Measurements from ENCODE around the gene ARHGAP10. TPM values are rescaled to one million over a fixed set of nuclear protein-coding genes. Genes with fewer than 3 reads are reported as not detected.

The ARHGAP10 gene
- total RNA-seq, 1 experiment from 2014 or later, result 6.1 TPM

GRCh38 chr4:147938496-147938895 is 206.6 kb downstream of the ARHGAP10 start:
- no peaks in the 10 kb centered on the region for H3K9me3 Mint-ChIP-seq (ENCODE audit: low read depth, unreplicated experiment)
- H3K36me3 Mint-ChIP-seq (ENCODE audit: insufficient read depth, unreplicated experiment), result no peaks in the 10 kb centered on the region
- intact Hi-C loops (cut with micrococcal nuclease; ENCODE audit: unreplicated experiment), result no loop called here
- H3K4me1 Mint-ChIP-seq (ENCODE audit: low read depth, unreplicated experiment), result no peaks in the 10 kb centered on the region
- CTCF ChIA-PET, result no interaction called here
- no peak overlapping the region for H3K27ac Mint-ChIP-seq (ENCODE audit: unreplicated experiment)
- no peaks in the 10 kb centered on the region for H3K27me3 Mint-ChIP-seq (ENCODE audit: unreplicated experiment)
- no peak overlapping the region for H3K4me3 Mint-ChIP-seq (ENCODE audit: low read depth, unreplicated experiment)
- DNase-seq, result no peak
- no TSS peak for BruUV-seq (replicated peaks)
- no peak for TF ChIP-seq CTCF (IDR thresholded peaks at IDR 0.05; ENCODE audit: unreplicated experiment)

- Mint-ChIP-seq H3K27ac (ENCODE audit: unreplicated experiment) (no peak overlapping the region), H3K4me1 (ENCODE audit: low read depth, unreplicated experiment) (no peaks in the 10 kb centered on the region), H3K36me3 (ENCODE audit: insufficient read depth, unreplicated experiment) (no peaks in the 10 kb centered on the region), H3K4me3 (ENCODE audit: low read depth, unreplicated experiment) (no peak overlapping the region), H3K27me3 (ENCODE audit: unreplicated experiment) (no peaks in the 10 kb centered on the region), H3K9me3 (ENCODE audit: low read depth, unreplicated experiment) (no peaks in the 10 kb centered on the region)
- CTCF ChIA-PET, result no interaction called here
- TF ChIP-seq CTCF (IDR thresholded peaks at IDR 0.05; ENCODE audit: unreplicated experiment), result no peak
- DNase-seq, result no peak
- intact Hi-C loops (cut with micrococcal nuclease; ENCODE audit: unreplicated experiment), result no loop called here
- no TSS peak for BruUV-seq (replicated peaks)
Observed at GRCh38 chr4:147940171-147940570, 208.3 kb downstream of the ARHGAP10 start.

GRCh38 chr4:147941373-147941772 is 209.5 kb downstream of the ARHGAP10 start:
- Mint-ChIP-seq H3K27me3 (ENCODE audit: unreplicated experiment) (no peaks in the 10 kb centered on the region), H3K4me3 (ENCODE audit: low read depth, unreplicated experiment) (no peak overlapping the region), H3K9me3 (ENCODE audit: low read depth, unreplicated experiment) (no peaks in the 10 kb centered on the region), H3K36me3 (ENCODE audit: insufficient read depth, unreplicated experiment) (no peaks in the 10 kb centered on the region), H3K4me1 (ENCODE audit: low read depth, unreplicated experiment) (no peaks in the 10 kb centered on the region), H3K27ac (ENCODE audit: unreplicated experiment) (no peak overlapping the region)
- BruUV-seq (replicated peaks), result no TSS peak
- no peak for TF ChIP-seq CTCF (IDR thresholded peaks at IDR 0.05; ENCODE audit: unreplicated experiment)
- CTCF ChIA-PET, result interaction anchor here (0.6 kb wide), 1 partner anchor 9 kb away, joined by 3 read pairs; no protein-coding TSS in a partner anchor
- intact Hi-C loops (cut with micrococcal nuclease; ENCODE audit: unreplicated experiment), result no loop called here
- DNase-seq, result no peak

GRCh38 chr4:147942729-147943128 is 210.8 kb downstream of the ARHGAP10 start:
- no TSS peak for BruUV-seq (replicated peaks)
- CTCF ChIA-PET, result no interaction called here
- no peak for DNase-seq
- no peak overlapping the region for H3K4me3 Mint-ChIP-seq (ENCODE audit: low read depth, unreplicated experiment)
- no peaks in the 10 kb centered on the region for H3K4me1 Mint-ChIP-seq (ENCODE audit: low read depth, unreplicated experiment)
- H3K27me3 Mint-ChIP-seq (ENCODE audit: unreplicated experiment), result no peaks in the 10 kb centered on the region
- TF ChIP-seq CTCF (IDR thresholded peaks at IDR 0.05; ENCODE audit: unreplicated experiment), result no peak
- no peaks in the 10 kb centered on the region for H3K36me3 Mint-ChIP-seq (ENCODE audit: insufficient read depth, unreplicated experiment)
- H3K27ac Mint-ChIP-seq (ENCODE audit: unreplicated experiment), result no peak overlapping the region
- no peaks in the 10 kb centered on the region for H3K9me3 Mint-ChIP-seq (ENCODE audit: low read depth, unreplicated experiment)
- intact Hi-C loops (cut with micrococcal nuclease; ENCODE audit: unreplicated experiment), result no loop called here

All from Calu3 (cell line).